ENCODE results near the gene CD6.

Gene CD6, protein sequence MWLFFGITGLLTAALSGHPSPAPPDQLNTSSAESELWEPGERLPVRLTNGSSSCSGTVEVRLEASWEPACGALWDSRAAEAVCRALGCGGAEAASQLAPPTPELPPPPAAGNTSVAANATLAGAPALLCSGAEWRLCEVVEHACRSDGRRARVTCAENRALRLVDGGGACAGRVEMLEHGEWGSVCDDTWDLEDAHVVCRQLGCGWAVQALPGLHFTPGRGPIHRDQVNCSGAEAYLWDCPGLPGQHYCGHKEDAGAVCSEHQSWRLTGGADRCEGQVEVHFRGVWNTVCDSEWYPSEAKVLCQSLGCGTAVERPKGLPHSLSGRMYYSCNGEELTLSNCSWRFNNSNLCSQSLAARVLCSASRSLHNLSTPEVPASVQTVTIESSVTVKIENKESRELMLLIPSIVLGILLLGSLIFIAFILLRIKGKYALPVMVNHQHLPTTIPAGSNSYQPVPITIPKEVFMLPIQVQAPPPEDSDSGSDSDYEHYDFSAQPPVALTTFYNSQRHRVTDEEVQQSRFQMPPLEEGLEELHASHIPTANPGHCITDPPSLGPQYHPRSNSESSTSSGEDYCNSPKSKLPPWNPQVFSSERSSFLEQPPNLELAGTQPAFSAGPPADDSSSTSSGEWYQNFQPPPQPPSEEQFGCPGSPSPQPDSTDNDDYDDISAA

DNA sequence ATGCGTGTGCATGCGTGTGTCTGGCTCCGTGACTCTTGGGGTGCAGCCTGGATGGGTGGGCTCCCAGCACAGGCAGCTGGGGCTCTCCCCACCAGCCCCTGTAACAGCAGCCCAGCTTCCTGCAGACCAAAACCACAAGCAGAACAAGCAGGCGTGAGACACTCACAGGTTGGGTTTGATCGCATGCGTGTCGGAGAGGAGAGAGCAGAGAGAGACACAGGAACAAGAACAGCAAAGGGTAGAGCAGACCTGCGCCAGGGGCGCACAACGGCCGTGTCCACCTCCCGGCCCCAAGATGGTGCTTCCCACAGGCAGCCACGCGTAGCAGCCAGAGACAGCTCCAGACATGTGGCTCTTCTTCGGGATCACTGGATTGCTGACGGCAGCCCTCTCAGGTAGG lies at the start of gene CD6:
Gene CD6 (plus strand): TSS at position 161 of the 400 bp plus-strand sequence. CDS start 186 bp downstream, at position 347.
- no peak for FAIRE-seq
- DNase-seq (ENCODE audit: insufficient read length, low spot score): no peak

DNA sequence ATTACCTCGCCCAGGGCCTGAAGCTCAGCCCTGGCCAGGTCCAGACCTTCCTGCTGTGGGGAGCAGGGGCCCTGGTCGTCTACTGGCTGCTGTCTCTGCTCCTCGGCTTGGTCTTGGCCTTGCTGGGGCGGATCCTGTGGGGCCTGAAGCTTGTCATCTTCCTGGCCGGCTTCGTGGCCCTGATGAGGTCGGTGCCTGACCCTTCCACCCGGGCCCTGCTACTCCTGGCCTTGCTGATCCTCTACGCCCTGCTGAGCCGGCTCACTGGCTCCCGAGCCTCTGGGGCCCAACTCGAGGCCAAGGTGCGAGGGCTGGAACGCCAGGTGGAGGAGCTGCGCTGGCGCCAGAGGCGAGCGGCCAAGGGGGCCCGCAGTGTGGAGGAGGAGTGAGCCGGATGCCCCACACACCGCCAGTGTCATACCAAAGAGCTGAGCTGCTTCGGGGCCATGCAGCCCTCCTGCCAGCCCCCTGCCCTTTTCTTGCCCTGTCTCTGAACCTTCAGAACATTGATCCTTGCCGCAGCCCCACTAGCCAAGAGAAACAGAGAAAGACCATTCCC lies 49.6 kb upstream of the CD6 start:
- no peak for DNase-seq (ENCODE audit: insufficient read length, low spot score)
- FAIRE-seq: no peak

DNA sequence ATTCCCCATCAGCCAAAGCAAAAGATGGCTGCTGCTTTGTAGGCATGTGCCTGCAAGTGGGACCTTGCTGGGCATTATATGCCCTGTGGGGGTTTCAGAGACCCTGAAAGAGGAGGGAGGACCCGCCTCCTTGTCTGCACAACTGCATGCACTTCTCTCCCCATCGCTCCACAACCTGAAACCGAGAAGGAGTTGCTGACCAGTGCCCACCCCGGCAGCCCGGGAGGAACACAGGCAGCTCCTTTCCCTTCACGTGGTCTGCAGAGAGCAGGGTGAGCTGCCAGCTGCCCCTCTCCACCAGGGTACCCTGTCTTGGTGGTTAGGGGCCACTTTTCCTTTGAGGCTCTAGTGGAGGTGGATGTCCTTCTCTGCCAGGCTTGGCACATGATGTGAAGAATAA lies 48.6 kb upstream of the CD6 start:
- DNase-seq (ENCODE audit: insufficient read length, low spot score): no peak
- no peak for FAIRE-seq

DNA sequence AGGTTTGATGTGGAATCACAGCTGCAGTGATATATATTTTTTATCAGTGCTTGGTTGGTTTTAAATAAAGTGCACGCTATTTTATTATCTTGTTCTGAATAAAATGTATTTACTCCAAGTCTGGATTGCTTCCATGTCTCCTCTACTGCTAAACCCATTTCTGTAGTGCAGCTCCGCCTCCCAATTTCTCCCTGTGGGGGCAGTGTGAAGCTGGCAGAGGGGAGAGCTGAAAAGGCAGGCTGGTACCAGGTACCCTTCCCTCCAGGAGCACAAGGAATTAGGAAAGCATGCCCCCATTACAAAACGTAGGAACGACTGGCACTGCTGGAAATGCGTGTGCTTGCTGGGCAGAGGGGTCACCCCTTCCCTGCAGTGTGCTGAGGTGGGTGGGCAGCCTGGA lies 48.2 kb upstream of the CD6 start:
- DNase-seq (ENCODE audit: insufficient read length, low spot score) (no peak), FAIRE-seq (no peak)

DNA sequence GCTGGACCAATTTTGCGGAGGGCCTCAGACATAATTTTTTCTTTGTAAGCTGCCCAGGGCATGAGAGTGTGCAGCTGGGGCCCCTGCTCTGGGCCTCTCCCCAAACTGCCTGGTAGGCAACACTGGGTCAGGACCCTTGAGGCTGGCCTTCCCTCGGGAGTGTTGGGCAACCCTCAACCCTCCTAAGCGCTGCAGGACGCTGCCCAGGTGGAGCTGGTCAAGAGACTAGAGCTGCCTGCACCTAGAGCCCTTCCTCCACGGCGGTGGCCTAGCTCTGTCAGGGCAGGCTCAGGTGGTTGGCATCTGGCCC lies 47.7 kb upstream of the CD6 start:
- FAIRE-seq (no peak), DNase-seq (ENCODE audit: insufficient read length, low spot score) (no peak)

DNA sequence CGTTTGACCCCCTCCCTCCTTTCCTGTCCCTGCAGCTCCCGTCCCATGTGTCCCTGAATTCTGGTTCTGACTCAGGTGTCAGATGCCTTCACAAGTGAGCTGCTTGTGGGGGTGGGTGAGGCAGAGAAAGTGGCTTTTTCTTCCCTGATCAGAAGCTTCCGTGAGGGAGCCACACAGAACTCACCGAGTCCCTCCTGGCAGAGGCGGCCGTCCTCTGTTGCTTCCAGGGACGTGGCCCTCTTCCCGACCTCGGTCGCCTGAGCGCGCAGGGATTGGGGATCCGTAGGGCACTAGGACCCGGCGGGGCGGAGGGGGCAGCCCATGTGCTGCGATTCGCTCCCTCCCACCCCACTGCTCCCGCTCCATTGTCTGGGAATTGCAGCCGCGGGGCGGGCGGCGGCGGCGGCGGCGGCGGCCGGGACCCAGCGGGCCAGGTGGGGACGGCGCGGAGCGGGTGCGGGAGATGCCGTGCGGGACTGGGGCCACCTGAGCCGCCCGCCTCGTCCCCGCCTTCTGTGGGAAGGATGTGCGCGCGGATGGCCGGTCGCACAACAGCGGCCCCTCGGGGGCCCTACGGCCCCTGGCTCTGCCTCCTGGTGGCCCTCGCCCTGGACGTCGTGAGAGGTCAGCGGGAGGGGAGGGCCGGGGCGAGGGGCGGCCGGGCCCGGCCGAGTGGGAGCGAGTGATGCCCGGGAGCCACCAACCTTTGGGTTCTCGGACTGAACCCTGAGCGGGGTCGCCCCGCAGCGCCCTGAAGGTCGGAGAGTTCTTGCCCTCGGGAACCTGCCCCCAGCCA lies 47.2 kb upstream of the CD6 start, which contains the start of gene TMEM132A:
Gene TMEM132A (plus strand): TSS at position 351 of the 796 bp plus-strand sequence. CDS start 174 bp downstream, at position 525.
- FAIRE-seq (peak; percentile 59), DNase-seq (ENCODE audit: insufficient read length, low spot score) (no peak)

DNA sequence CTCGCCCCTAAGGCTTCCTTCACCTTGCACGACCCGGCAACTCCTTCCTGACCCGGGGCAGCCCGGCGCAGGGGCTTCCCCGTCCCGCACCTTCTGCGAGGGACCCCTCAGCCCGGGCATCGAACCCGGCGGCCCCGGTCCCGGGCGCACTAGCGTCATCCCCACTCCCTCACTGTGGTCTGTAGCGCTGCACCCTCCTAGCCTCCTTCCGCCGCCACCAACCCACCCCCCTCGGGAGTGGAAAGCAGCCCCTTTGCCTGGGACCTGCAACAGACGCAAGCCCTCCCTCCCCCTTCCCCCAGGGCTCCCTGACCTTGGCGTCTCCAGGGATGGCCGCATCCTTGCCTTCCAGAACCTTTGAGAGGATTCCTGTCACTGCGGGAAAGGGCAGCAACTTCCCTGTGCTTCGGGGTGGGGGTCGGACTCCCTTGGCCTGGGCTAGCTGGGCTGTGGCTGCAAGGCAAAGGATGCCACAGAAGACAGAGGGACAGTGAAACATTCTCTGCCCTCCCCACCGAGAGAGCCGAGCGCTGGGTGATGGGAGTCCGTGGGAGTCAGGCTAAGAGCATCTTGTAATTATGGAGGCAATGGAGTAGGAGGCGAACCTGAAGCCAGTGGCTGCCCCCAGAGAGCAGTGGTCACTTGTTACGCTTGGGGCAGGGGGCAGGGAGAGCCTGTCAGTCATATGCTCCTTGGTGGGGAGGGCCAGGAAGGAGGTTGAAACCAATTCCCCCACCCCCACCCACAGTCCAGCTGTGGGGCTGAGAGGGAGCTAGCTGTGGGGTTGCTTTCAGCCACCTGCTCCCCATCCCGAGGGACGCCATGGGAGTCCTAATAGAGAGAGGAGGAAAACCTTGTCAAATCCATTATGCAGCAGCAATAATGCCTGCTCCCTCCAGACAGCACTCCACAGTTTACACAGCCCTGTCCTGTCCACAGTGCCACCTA lies 46.3 kb upstream of the CD6 start:
- FAIRE-seq (peak; percentile 86), DNase-seq (ENCODE audit: insufficient read length, low spot score) (no peak)

DNA sequence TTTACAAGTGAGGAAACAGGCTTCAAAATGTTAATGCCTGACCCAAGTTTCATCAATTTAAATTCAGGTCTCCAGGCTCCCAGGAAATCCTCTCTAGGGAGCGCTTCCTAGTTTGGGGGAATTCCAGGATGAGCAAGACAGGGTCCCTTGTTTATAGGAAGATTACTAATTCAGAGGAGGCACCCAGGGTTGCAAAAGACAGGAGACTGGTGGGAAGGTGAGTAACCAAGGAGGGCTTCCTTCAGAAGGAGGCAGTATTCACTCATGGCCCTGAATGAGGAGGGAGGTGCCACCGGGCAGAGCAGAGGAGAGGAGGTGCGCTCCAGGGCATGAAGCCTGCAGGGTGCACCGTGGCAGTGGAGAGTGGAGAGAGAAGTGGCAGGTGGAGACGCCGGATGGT lies 45.6 kb upstream of the CD6 start:
- FAIRE-seq (no peak), DNase-seq (ENCODE audit: insufficient read length, low spot score) (no peak)

DNA sequence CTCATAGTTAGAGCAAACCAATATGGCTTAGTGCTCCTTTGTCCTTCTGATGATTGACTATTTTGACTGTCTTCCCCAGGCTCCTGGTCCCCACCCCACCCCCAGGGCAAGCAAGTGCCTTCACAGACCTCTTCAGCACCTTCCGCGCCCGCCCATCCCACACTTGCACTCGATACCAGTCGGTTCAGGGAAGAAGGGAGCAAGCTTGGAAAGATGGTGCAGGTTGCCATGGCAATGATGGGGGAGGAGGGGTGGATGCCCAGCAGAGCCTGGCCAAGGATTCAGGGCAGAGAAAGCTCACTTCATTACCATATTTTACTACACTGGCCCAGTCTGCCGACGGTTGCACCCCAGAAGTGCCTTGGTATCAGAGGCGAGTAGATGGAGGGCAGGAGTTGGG lies 45.0 kb upstream of the CD6 start:
- DNase-seq (ENCODE audit: insufficient read length, low spot score): no peak
- FAIRE-seq: no peak

DNA sequence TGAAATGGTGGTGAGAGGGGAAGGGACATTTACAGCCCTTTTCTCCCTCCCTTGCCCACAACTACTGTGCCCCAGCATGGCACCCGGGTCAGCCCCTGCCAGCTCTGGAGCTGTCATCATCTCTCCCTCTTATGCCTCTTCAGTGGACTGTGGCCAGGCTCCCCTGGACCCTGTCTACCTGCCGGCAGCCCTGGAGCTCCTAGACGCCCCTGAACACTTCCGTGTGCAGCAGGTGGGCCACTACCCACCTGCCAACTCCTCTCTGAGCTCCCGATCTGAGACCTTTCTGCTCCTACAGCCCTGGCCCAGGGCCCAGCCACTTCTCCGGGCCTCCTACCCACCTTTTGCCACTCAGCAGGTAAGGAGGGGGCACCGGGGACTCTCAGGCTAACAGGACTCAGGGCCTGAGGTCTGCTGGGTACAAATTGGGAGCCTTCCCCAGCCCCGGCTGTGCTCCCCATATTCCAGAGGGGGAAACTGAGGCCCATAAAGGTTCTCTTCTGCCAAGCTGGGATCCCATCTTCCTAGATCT lies 44.4 kb upstream of the CD6 start:
- DNase-seq (ENCODE audit: insufficient read length, low spot score) (no peak), FAIRE-seq (no peak)

DNA sequence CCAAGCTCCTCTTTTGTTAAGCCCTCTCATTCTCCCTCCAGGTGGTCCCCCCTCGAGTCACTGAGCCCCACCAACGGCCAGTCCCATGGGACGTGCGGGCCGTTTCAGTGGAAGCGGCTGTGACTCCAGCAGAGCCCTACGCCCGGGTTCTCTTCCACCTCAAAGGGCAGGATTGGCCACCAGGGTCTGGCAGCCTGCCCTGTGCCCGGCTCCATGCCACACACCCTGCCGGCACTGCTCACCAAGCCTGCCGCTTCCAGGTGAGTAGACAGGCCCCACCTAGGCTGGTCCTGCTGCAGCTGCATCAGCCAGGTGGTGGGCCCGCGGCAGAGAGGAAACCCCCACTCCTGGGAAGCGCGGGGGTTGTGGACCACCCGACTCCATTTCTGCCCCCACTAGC lies 43.9 kb upstream of the CD6 start:
- no peak for FAIRE-seq

DNA sequence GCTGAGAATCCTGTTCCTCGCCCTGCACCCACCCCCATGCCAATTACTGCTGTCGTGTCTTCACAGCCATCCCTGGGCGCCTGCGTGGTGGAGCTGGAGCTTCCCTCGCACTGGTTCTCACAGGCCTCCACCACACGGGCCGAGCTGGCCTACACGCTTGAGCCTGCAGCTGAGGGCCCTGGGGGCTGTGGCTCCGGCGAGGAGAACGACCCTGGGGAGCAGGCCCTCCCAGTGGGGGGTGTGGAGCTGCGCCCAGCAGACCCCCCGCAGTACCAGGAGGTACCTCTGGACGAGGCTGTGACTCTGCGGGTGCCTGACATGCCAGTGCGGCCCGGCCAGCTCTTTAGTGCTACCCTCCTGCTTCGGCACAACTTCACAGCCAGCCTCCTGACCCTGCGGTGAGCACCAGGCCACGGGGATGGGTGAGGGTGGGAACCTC lies 42.9 kb upstream of the CD6 start:
- no peak for FAIRE-seq
- DNase-seq (ENCODE audit: insufficient read length, low spot score): no peak

More for the DNA sequence above, 43.9 kb upstream of the CD6 start:
- DNase-seq (ENCODE audit: insufficient read length, low spot score): no peak

DNA sequence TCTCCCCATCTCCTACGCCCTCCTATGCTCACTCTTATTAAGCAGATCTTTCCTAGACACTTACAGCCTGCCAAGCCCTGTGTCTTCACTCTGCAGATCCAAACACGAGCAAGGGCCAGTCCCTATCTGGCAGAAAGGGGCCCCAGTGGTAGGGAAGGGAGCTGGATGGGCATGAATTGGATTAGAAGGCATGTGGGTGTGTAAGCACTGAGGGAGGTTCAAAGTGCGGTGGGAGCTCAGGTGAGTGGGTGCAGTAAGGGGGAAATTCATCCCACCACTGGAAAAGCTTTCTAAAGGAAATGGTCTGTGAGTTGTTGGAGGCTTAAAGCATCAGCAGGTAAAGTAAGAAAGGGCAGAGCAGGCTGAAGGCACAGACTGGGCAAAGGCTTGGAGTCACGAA lies 41.7 kb upstream of the CD6 start:
- FAIRE-seq: no peak
- no peak for DNase-seq (ENCODE audit: insufficient read length, low spot score)

DNA sequence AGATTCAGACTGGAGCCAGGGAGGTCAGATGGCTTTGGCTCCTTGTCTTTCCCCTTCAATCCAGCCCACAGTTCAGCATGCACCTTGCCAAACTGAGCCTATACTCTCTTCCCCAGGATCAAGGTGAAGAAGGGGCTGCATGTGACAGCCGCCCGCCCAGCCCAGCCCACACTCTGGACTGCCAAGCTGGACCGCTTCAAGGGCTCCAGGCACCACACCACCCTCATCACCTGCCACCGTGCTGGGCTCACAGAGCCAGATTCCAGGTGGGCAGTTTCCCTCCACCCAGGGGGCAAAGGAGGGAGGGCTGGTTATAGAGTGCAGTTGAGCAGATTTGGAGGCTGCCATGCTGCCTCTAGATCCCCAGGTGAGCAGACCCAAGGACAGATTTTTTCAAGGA lies 41.1 kb upstream of the CD6 start:
- no peak for DNase-seq (ENCODE audit: insufficient read length, low spot score)
- FAIRE-seq: no peak

DNA sequence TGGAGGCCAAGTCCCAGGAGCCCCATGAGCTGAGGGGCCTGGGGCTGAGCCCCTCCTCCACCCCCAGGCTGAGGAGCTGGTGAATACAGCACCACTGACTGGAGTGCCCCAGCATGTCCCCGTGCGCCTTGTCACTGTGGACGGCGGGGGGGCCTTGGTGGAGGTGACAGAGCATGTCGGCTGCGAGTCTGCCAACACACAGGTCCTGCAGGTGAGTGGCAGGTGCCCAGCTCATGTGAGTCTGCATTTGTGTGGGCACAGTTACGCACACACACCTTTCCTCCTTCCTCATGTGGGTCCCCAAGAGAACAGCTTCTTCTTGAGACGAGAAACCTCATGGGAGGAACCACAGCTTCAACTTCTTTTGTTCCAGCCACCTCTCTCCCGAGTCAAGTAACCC lies 39.6 kb upstream of the CD6 start:
- no peak for FAIRE-seq
- DNase-seq (ENCODE audit: insufficient read length, low spot score): no peak

DNA sequence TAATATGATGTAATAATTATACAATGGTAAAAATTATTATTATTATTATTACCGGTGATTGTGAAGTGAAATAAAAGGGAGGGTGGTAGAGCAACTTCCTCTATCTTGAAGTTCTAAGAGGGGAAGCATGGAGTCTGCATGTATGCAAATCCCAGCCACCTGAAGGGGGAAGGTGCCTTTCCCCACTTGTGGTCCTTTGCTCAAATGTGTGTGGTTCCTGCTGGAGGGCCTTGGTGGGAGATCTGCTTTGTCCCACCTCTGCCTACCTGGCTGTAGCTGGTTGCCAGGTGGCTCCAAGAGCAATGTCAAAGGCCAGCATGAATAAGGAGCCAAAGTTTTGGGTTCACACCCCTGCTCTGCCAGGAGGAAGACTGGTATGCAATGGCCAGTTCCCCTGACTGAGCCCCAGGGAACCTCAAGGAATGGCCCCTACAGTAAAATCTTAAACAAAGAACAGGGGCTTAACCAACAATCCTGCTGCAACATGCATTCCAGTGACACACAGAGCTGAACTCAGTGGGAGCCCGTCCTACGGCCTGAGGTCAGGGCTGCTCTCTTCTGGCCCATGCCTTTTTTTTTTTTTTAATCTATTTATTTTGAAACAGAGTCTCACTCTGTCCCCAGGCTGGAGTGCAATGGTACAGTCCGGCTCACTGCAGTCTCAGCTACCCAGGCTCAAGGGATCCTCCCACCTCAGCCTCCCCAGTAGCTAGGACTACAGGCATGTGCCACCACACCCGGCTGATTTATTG lies 38.7 kb upstream of the CD6 start:
- peak; percentile 61 for FAIRE-seq

DNA sequence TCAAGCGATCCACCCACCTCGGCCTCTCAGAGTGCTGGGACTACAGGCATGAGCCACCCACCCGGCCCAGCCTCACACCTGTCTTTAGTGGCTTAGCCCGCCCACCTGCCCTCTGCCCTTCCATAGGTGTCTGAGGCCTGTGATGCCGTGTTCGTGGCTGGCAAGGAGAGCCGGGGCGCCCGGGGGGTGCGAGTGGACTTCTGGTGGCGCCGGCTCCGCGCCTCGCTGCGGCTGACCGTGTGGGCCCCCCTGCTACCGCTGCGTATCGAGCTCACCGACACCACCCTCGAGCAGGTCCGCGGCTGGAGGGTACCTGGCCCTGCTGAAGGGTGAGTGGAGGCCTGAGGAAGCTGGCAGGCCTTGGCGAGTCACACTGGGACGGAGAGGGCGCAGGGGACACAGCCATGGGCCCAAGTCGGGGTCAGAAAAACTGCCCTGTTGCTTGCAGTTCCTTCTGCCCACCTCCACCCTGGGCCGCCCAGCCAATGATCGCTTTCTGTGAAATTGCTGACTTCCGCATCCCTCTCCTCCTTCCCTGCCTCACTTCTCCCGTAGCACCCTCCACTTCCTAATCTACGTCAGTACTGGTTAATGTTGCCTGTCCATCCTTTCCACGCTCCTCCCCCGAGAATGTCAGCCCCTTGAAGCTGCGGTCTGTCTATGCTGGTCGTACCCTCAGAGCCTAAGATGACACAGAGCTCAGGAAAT lies 37.9 kb upstream of the CD6 start:
- FAIRE-seq (no peak), DNase-seq (ENCODE audit: insufficient read length, low spot score) (no peak)

More for the DNA sequence above, 38.7 kb upstream of the CD6 start:
- no peak for DNase-seq (ENCODE audit: insufficient read length, low spot score)

DNA sequence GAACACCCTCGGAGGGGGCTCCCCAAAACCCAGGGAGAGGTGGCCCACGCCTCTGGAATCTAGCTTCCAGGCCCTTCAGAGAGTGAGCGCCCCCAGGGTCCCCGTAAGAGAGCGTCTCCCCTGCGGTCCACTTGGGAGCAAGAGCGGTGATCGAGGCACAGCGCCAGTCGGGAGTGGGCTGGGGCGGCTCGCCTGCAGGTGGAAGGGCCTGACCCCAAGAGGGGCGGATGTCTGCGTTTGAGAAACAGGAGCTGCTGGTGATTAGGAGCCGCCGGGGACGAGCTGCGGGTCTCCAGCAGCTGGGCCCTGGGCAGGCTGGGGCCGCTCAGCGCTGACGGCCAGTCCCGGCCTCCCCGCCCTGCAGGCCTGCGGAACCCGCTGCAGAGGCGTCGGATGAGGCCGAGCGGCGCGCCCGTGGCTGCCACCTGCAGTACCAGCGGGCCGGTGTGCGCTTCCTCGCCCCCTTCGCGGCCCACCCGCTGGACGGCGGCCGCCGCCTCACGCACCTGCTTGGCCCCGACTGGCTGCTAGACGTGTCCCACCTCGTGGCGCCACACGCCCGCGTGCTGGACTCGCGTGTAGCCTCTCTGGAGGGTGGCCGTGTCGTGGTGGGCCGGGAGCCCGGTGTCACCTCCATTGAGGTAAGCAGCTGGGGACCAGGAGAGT lies 37.2 kb upstream of the CD6 start:
- FAIRE-seq (no peak), DNase-seq (ENCODE audit: insufficient read length, low spot score) (no peak)

Measured in GM19239 (cell line).